ENCODE data around the gene AP3S2. TPM values are rescaled to one million over a fixed set of nuclear protein-coding genes. Genes with fewer than 3 reads are reported as not detected.

Gene AP3S2
- total and polyA plus RNA-seq, 2 of the 8 experiments (the other 6 are each of a cell fraction or from before 2014, with no cell fraction given) = 19.2 to 45.4 TPM

GRCh38 chr15:89909611-89910010, 15.8 kb upstream of the AP3S2 start (continued):
- TF ChIP-seq CTCF (IDR thresholded peaks at IDR 0.05; ENCODE audit: control extremely low read depth in 1 of 3, insufficient read depth in 1 of 3, low read depth in 1 of 3, low read length in 3 of 3) (no peak), PHF8 (conservative IDR thresholded peaks at IDR 0.05; ENCODE audit: low read depth, low read length) (no peak), RBBP5 (IDR thresholded peaks at IDR 0.05; ENCODE audit: borderline replicate concordance, low read depth, low read length) (no peak)
